H9 (cell line): ENCODE results near the gene PRPH. TPM values are rescaled to one million over a fixed set of nuclear protein-coding genes. Genes with fewer than 3 reads are reported as not detected.
A peak's percentile ranks its signal among the peaks of the same experiment; 100 is the strongest.

Source experiments
- DNase-seq: peaks from one replicate; pipeline ENCODE4 v3.0.0-alpha.2; 2017
- H2AFZ ChIP-seq: one replicate; pipeline ENCODE4 v1.6.1; 2013; ENCODE audit warnings: mild to moderate bottlenecking, low read length, control low read depth, moderate library complexity
- H2AK5ac ChIP-seq: 2 replicates; pipeline ENCODE4 v1.6.1; 2013; ENCODE audit warnings: low read length, control low read depth, mixed read lengths; ENCODE audit not compliant: insufficient read length
- H2BK120ac ChIP-seq: one replicate; pipeline ENCODE4 v1.6.1; 2013; ENCODE audit warnings: low read depth, mild to moderate bottlenecking, low read length, control low read depth, inconsistent platforms; ENCODE audit not compliant: poor library complexity, severe bottlenecking
- H2BK12ac ChIP-seq: 2 replicates; pipeline ENCODE4 v1.6.1; 2013; ENCODE audit warnings: low read length, control low read depth, mixed read lengths, low read depth; ENCODE audit not compliant: insufficient read length
- H2BK15ac ChIP-seq: 2 replicates; pipeline ENCODE4 v1.6.1; 2013; ENCODE audit warnings: low read depth, low read length, control low read depth
- H2BK20ac ChIP-seq: one replicate; pipeline ENCODE4 v1.6.1; 2013; ENCODE audit warnings: low read depth, mild to moderate bottlenecking, low read length, control low read depth, inconsistent platforms; ENCODE audit not compliant: poor library complexity, severe bottlenecking
- H2BK5ac ChIP-seq: 2 replicates; pipeline ENCODE4 v1.6.1; 2013; ENCODE audit warnings: low read length, control low read depth, mixed read lengths; ENCODE audit not compliant: insufficient read length
- H3K14ac ChIP-seq: 2 replicates; pipeline ENCODE4 v1.6.1; 2013; ENCODE audit warnings: low read length, control low read depth; ENCODE audit not compliant: insufficient read depth
- H3K18ac ChIP-seq: 2 replicates; pipeline ENCODE4 v1.6.1; 2013; ENCODE audit warnings: low read depth, mild to moderate bottlenecking, mixed read lengths, low read length, control low read depth; ENCODE audit not compliant: insufficient read length
- H3K23ac ChIP-seq: 2 replicates; pipeline ENCODE4 v1.6.1; 2013; ENCODE audit warnings: low read length, control low read depth, mixed read lengths, low read depth; ENCODE audit not compliant: insufficient read length
- H3K23me2 ChIP-seq: 2 replicates; pipeline ENCODE4 v1.6.1; 2013; ENCODE audit warnings: low read depth, mild to moderate bottlenecking, mixed read lengths, low read length, control low read depth; ENCODE audit not compliant: insufficient read length, poor library complexity, severe bottlenecking
- H3K27ac ChIP-seq: 2 replicates; pipeline ENCODE4 v1.5.1; 2013; ENCODE audit warnings: low read length, control low read depth, mixed read lengths, low read depth; ENCODE audit not compliant: insufficient read length
- H3K27me3 ChIP-seq: 2 replicates; pipeline ENCODE4 v1.6.1; 2013; ENCODE audit warnings: low read length, control low read depth, inconsistent platforms; ENCODE audit not compliant: insufficient read depth
- H3K4ac ChIP-seq: 2 replicates; pipeline ENCODE4 v1.6.1; 2013; ENCODE audit warnings: low read depth, mild to moderate bottlenecking, control low read depth, inconsistent platforms, low read length, moderate library complexity
- H3K4me1 ChIP-seq: 2 replicates; pipeline ENCODE4 v1.6.1; 2013; ENCODE audit warnings: low read length, control low read depth, inconsistent platforms; ENCODE audit not compliant: insufficient read depth
- H3K4me2 ChIP-seq: 2 replicates; pipeline ENCODE4 v1.6.1; 2013; ENCODE audit warnings: low read length, control low read depth, mixed read lengths; ENCODE audit not compliant: insufficient read length, insufficient read depth
- H3K56ac ChIP-seq: 2 replicates; pipeline ENCODE4 v1.6.1; 2013; ENCODE audit warnings: low read depth, mild to moderate bottlenecking, mixed read lengths, low read length, control low read depth; ENCODE audit not compliant: insufficient read length
- H3K79me1 ChIP-seq: 2 replicates; pipeline ENCODE4 v1.6.1; 2013; ENCODE audit warnings: low read depth, mild to moderate bottlenecking, moderate library complexity, low read length, control low read depth, inconsistent platforms; ENCODE audit not compliant: insufficient read depth, poor library complexity, severe bottlenecking
- H3K79me2 ChIP-seq: 2 replicates; pipeline ENCODE4 v1.6.1; 2013; ENCODE audit warnings: low read length, control low read depth, inconsistent platforms; ENCODE audit not compliant: insufficient read depth
- H3K9ac ChIP-seq: 2 replicates; pipeline ENCODE4 v1.6.1; 2013; ENCODE audit warnings: low read length, control low read depth, mixed read lengths; ENCODE audit not compliant: insufficient read length; ENCODE audit errors: extremely low read depth
- H3K9me3 ChIP-seq: one replicate; pipeline ENCODE4 v1.6.1; 2013; ENCODE audit warnings: low read depth, low read length, inconsistent platforms; ENCODE audit not compliant: control insufficient read depth
- H3T11ph ChIP-seq: one replicate; pipeline ENCODE4 v1.6.1; 2013; ENCODE audit warnings: mild to moderate bottlenecking, low read length, control low read depth, inconsistent platforms
- H4K20me1 ChIP-seq: one replicate; pipeline ENCODE4 v1.6.1; 2013; ENCODE audit not compliant: control insufficient read depth, insufficient read length, insufficient read depth
- H4K5ac ChIP-seq: 2 replicates; pipeline ENCODE4 v1.6.1; 2013; ENCODE audit warnings: low read depth, mild to moderate bottlenecking, mixed read lengths, low read length, control low read depth; ENCODE audit not compliant: insufficient read length
- H4K8ac ChIP-seq: replicated peaks from 2 replicates; pipeline ENCODE4 v1.6.1; 2013; ENCODE audit warnings: low read length, control low read depth, mixed read lengths, low read depth; ENCODE audit not compliant: insufficient read length
- H4K91ac ChIP-seq: 2 replicates; pipeline ENCODE4 v1.6.1; 2013; ENCODE audit warnings: low read depth, mild to moderate bottlenecking, moderate library complexity, mixed read lengths, low read length, control low read depth; ENCODE audit not compliant: insufficient read length
- H3K27ac Mint-ChIP-seq, 3 experiments: 2 replicates in 2 of 3; 3 replicates in 1 of 3; pipeline ENCODE4 v1.8.0; 2020 to 2021; ENCODE audit warnings: mixed read lengths in 3 of 3, mild to moderate bottlenecking in 1 of 3, moderate library complexity in 1 of 3
- H3K27me3 Mint-ChIP-seq: 2 replicates; pipeline ENCODE4 v1.8.0; 2021; ENCODE audit warnings: low read depth, mild to moderate bottlenecking, moderate library complexity, mixed read lengths
- H3K36me3 Mint-ChIP-seq, 3 experiments: 2 replicates in 2 of 3; 3 replicates in 1 of 3; pipeline ENCODE4 v1.8.0; 2020 to 2021; ENCODE audit warnings: low read depth in 3 of 3, mixed read lengths in 3 of 3; ENCODE audit not compliant: insufficient read depth in 1 of 3
- H3K4me1 Mint-ChIP-seq, 2 experiments: 2 replicates each; pipeline ENCODE4 v1.8.0; 2020; ENCODE audit warnings: mixed read lengths in 2 of 2
- H3K4me3 Mint-ChIP-seq, 2 experiments: 2 replicates in 1 of 2; 3 replicates in 1 of 2; pipeline ENCODE4 v1.8.0; 2020 to 2021; ENCODE audit warnings: mild to moderate bottlenecking in 2 of 2, mixed read lengths in 2 of 2, moderate library complexity in 1 of 2
- H3K9me3 Mint-ChIP-seq, 2 experiments: 2 replicates in 1 of 2; 3 replicates in 1 of 2; pipeline ENCODE4 v1.8.0; 2020; ENCODE audit warnings: mild to moderate bottlenecking in 2 of 2, mixed read lengths in 2 of 2, moderate library complexity in 1 of 2
- WGBS: extraction: QIAGEN DNeasy Blood & Tissue Kit; methylation state at CpG from one replicate; pipeline ENCODE4 v1.1.7; 2013; ENCODE audit warnings: missing lambda C conversion rate, low lambda C conversion rate, mixed read lengths; ENCODE audit not compliant: insufficient read length; ENCODE audit errors: extremely low coverage; 5-methylcytosine and 5-hydroxymethylcytosine counted together
- total RNA-seq: library from RNA; stranded (reverse); gene quantifications from 2 replicates; pipeline ENCODE4 v1.2.1, GENCODE V29; 2021
- TF ChIP-seq, protein P1 (sequence below): fragments of 200-600 bp; sonication (generic); conservative IDR thresholded peaks from 3 replicates; pipeline ENCODE4 v1.8.0; 2021; ENCODE audit warnings: antibody characterized with exemption, mild to moderate bottlenecking

Gene PRPH
- total RNA-seq, 1 experiment from 2014 or later = 1.1 TPM

DNA sequence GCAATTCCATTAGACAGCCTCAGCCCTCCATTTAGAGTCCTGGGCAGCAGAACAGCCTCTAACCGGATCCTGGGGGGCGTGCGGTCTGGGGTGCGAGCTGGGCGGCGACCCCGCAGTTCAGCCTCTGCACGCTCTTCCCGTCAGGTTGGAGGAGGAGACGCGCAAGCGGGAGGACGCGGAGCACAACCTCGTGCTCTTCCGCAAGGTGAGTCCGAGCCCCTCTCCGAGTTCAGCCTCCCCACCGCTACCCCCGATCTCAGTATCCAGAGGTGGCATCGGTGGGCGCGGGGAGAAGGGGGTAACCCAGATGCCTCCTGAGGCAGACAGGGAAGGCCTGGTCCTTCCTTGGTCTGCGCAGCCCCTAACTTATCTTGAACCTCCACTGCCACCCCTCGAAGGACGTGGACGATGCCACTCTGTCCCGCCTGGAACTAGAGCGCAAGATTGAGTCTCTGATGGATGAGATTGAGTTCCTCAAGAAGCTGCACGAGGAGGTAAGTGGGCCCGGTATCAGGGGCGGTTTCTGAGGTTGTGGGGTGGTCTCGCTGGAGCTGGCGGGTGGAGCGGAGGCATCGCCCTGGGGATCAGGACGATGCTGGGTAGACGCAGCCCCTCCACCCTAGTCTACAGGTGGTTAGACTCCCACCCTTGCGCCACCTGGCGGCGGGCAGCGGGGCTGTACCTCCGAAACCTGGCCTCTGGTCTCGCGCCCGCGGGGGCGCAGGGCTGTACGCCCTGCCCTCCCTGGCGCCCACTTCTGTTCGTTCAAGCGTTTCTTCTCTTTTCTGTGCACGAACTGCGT is 1.3 kb downstream of the PRPH start:
- Histone ChIP-seq H2BK120ac (no peak overlapping the region), H3K4ac (no peak overlapping the region), H3K79me2 (no peaks in the 10 kb centered on the region), H4K91ac (no peak overlapping the region), H2BK20ac (no peak overlapping the region), H4K5ac (no peak overlapping the region), H2BK5ac (no peak overlapping the region), H3T11ph (no peak overlapping the region), H4K8ac (no peak overlapping the region), H3K4me1 (no peaks in the 10 kb centered on the region), H3K56ac (no peak overlapping the region), H2BK15ac (no peak overlapping the region), H3K9ac (no peak overlapping the region), H4K20me1 (peaks cover 3% of the 10 kb centered on the region), H3K14ac (no peak overlapping the region), H3K27ac (no peak overlapping the region), H3K18ac (no peak overlapping the region), H2BK12ac (no peak overlapping the region), H3K27me3 (peaks cover 55% of the 10 kb centered on the region), H2AFZ (no peak overlapping the region), H3K23ac (no peak overlapping the region), H3K23me2 (peaks cover 5% of the 10 kb centered on the region), H2AK5ac (no peak overlapping the region), H3K4me2 (peak overlapping the region; percentile 53), H3K79me1 (no peaks in the 10 kb centered on the region), H3K9me3 (no peaks in the 10 kb centered on the region)
- no peak overlapping the region for H3K27ac Mint-ChIP-seq
- no peaks in the 10 kb centered on the region; a peak in 2 of 7 replicates for H3K36me3 Mint-ChIP-seq
- DNase-seq = peak; percentile 87
- H3K9me3 Mint-ChIP-seq = peaks cover 0 to 2% of the 10 kb centered on the region in 2 experiments; a peak in 1 of 5 replicates
- TF ChIP-seq, protein P1, sequence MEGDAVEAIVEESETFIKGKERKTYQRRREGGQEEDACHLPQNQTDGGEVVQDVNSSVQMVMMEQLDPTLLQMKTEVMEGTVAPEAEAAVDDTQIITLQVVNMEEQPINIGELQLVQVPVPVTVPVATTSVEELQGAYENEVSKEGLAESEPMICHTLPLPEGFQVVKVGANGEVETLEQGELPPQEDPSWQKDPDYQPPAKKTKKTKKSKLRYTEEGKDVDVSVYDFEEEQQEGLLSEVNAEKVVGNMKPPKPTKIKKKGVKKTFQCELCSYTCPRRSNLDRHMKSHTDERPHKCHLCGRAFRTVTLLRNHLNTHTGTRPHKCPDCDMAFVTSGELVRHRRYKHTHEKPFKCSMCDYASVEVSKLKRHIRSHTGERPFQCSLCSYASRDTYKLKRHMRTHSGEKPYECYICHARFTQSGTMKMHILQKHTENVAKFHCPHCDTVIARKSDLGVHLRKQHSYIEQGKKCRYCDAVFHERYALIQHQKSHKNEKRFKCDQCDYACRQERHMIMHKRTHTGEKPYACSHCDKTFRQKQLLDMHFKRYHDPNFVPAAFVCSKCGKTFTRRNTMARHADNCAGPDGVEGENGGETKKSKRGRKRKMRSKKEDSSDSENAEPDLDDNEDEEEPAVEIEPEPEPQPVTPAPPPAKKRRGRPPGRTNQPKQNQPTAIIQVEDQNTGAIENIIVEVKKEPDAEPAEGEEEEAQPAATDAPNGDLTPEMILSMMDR = peak; percentile 94
- peaks cover 14 to 42% of the 10 kb centered on the region in 2 experiments for H3K4me1 Mint-ChIP-seq
- H3K4me3 Mint-ChIP-seq = peak overlapping the region; percentile 49 to 78
- WGBS = no CpG with 5 or more reads among the region's 54 CpGs
- H3K27me3 Mint-ChIP-seq = peaks cover 97% of the 10 kb centered on the region
